H1 (cell line): Measurements from ENCODE around the gene MYRF. TPM values are rescaled to one million over a fixed set of nuclear protein-coding genes. Genes with fewer than 3 reads are reported as not detected.

Source experiments
- ASH2L ChIP-seq: fragments of 200-600, 300-600 bp; sonication (generic); IDR thresholded peaks from one replicate; pipeline ENCODE4 v1.7.1; 2017; ENCODE audit warnings: low read length
- ATF3 ChIP-seq: IDR thresholded peaks from 2 replicates; pipeline ENCODE4 v1.6.1; 2011; ENCODE audit warnings: low read depth, mild to moderate bottlenecking, low read length; ENCODE audit not compliant: insufficient read depth
- CTCF ChIP-seq, 3 experiments: IDR thresholded peaks; 1 replicate in 2 of 3; 2 replicates in 1 of 3; pipeline versions ENCODE4 v1.5.1 to v1.6.1; 2011; ENCODE audit warnings: low read length in 3 of 3, mild to moderate bottlenecking in 3 of 3, inconsistent platforms in 2 of 3, low read depth in 1 of 3, moderate library complexity in 1 of 3; ENCODE audit not compliant: insufficient read depth in 1 of 3; ENCODE audit errors: control extremely low read depth in 1 of 3
- EGR1 ChIP-seq: IDR thresholded peaks from 2 replicates; pipeline ENCODE4 v1.6.1; 2011; ENCODE audit warnings: low read depth, low read length, borderline replicate concordance
- EP300 ChIP-seq, 2 experiments: IDR thresholded peaks; 1 replicate in 1 of 2; 2 replicates in 1 of 2; pipeline ENCODE4 v1.6.1; 2011 to 2012; ENCODE audit warnings: low read depth in 2 of 2, low read length in 2 of 2, mild to moderate bottlenecking in 2 of 2, borderline replicate concordance in 1 of 2, inconsistent platforms in 1 of 2, moderate library complexity in 1 of 2
- EZH2 ChIP-seq: fragments of 200-600 bp; sonication (generic); IDR thresholded peaks from 2 replicates; pipeline ENCODE4 v1.7.1; 2012; ENCODE audit warnings: low read depth, mild to moderate bottlenecking, moderate library complexity, low read length, inconsistent platforms; ENCODE audit not compliant: severe bottlenecking
- KDM1A ChIP-seq: fragments of 200-600, 300-600 bp; sonication (generic); IDR thresholded peaks from 2 replicates; pipeline ENCODE4 v1.7.1; 2016; ENCODE audit warnings: mild to moderate bottlenecking, low read length, borderline replicate concordance
- MAX ChIP-seq: IDR thresholded peaks from 2 replicates; pipeline ENCODE4 v1.6.1; 2012; ENCODE audit warnings: inconsistent platforms
- NANOG ChIP-seq: IDR thresholded peaks from 2 replicates; pipeline ENCODE4 v1.6.1; 2011; ENCODE audit warnings: low read length, low read depth, mild to moderate bottlenecking, inconsistent platforms; ENCODE audit not compliant: insufficient read depth, poor library complexity, severe bottlenecking
- PHF8 ChIP-seq: fragments of 200-600 bp; sonication (generic); conservative IDR thresholded peaks from 2 replicates; pipeline ENCODE4 v1.7.1; 2012; ENCODE audit warnings: low read depth, mild to moderate bottlenecking, inconsistent platforms, low read length, moderate library complexity
- POLR2AphosphoS5 ChIP-seq: IDR thresholded peaks from 2 replicates; pipeline ENCODE4 v1.6.1; 2011; ENCODE audit warnings: low read depth, low read length
- POU5F1 ChIP-seq: IDR thresholded peaks from 2 replicates; pipeline ENCODE4 v1.6.1; 2011; ENCODE audit warnings: low read depth, mild to moderate bottlenecking, low read length, moderate library complexity
- RFX5 ChIP-seq: IDR thresholded peaks from 2 replicates; pipeline ENCODE4 v1.6.1; 2011; ENCODE audit warnings: low read depth, low read length, improper control_type of control experiment, borderline replicate concordance
- SAP30 ChIP-seq: fragments of 300-600 bp; sonication (generic); IDR thresholded peaks from 2 replicates; pipeline ENCODE4 v1.7.1; 2012; ENCODE audit warnings: low read length, moderate library complexity, mild to moderate bottlenecking, inconsistent platforms; ENCODE audit not compliant: insufficient read depth, insufficient replicate concordance
- SIRT6 ChIP-seq: IDR thresholded peaks from one replicate; pipeline ENCODE4 v1.7.1; 2012; ENCODE audit warnings: low read length, inconsistent platforms
- SP2 ChIP-seq: IDR thresholded peaks from 2 replicates; pipeline ENCODE4 v1.6.1; 2012; ENCODE audit warnings: mild to moderate bottlenecking, low read length, inconsistent platforms
- TBP ChIP-seq: IDR thresholded peaks from 2 replicates; pipeline ENCODE4 v1.6.1; 2011; ENCODE audit warnings: low read depth, low read length, improper control_type of control experiment
- USF2 ChIP-seq: IDR thresholded peaks from 2 replicates; pipeline ENCODE4 v1.6.1; 2011; ENCODE audit warnings: low read length, improper control_type of control experiment
- YY1 ChIP-seq: IDR thresholded peaks from 2 replicates; pipeline ENCODE4 v1.6.1; 2011; ENCODE audit warnings: low read depth, mild to moderate bottlenecking, low read length
- polyA plus RNA-seq, 7 experiments: library from polyadenylated mRNA; depleted of rRNA in 3 of 7; stranded (reverse) in 5 of 7; unstranded in 2 of 7; fragments of >200 nt in 5 of 7; fragments of 200-250 nt in 2 of 7; gene quantifications; 1 replicate in 5 of 7; 2 replicates in 1 of 7; 4 replicates in 1 of 7; pipeline versions ENCODE4 v1.2.1 to v1.2.3, GENCODE V29; 2011 to 2013; ENCODE audit warnings: missing spikeins in 2 of 7, mixed read lengths in 2 of 7
- total RNA-seq: library from RNA; stranded (reverse); fragmentation: NEBNext Ultra II Directional; extraction: Animal tissue kit (Norgen Biotek cat#: 25700); gene quantifications from 2 replicates; pipeline ENCODE4 v1.2.1, GENCODE V29; 2021

Gene MYRF
- total and polyA plus RNA-seq, 2 of the 8 experiments (the other 6 are each of a cell fraction or from before 2014, with no cell fraction given), result 6.0 to 6.1 TPM

GRCh38 chr11:61718621-61719302 is 33.7 kb upstream of the MYRF start (continued):
- TF ChIP-seq PHF8, result 0 out of 2 replicates have a peak, but pooled peaks have one; percentile 43
- TF ChIP-seq SP2, result no peak
- no peak for TF ChIP-seq SIRT6
- TF ChIP-seq POU5F1, result no peak
- peak; percentile 67 for TF ChIP-seq MAX
- TF ChIP-seq USF2, result no peak
- TF ChIP-seq RFX5, result no peak
- no peak for TF ChIP-seq CTCF (IDR thresholded peaks at IDR 0.05; ENCODE audit: control extremely low read depth in 1 of 3, insufficient read depth in 1 of 3, low read depth in 1 of 3, low read length in 3 of 3)
- 0 out of 2 replicates have a peak, but pooled peaks have one; percentile 22 for TF ChIP-seq TBP
- TF ChIP-seq ASH2L, result peak; percentile 26
- TF ChIP-seq EP300 (IDR thresholded peaks at IDR 0.05; ENCODE audit: borderline replicate concordance in 1 of 2, low read depth in 2 of 2, low read length in 2 of 2), result no peak
- TF ChIP-seq EZH2, result no peak
- no peak for TF ChIP-seq ATF3
- no peak for TF ChIP-seq KDM1A
- no peak for TF ChIP-seq YY1
- TF ChIP-seq SAP30, result no peak
- peak; percentile 39; the same call in 1 of the 2 replicates for TF ChIP-seq POLR2AphosphoS5
- TF ChIP-seq EGR1, result no peak
- no peak for TF ChIP-seq NANOG
